Measurements from ENCODE around the gene SMAP1.

DNA sequence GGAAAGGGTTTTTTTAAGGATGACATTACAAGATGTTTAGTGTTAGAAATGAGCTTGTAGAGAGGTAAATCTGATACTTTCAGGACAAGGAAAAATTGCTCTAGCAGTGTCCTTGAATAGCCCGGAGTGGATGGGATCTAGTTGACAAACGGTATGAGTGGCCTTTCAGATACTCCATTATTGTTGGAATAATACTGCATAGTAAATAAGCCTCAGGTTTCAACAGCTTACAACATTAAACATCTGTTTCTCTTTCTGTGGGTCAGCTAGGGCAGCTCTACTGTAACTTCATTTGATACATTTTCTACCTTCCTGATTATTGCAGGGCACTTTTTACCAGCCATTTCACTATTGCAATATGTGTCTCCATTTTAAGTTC lies 171.2 kb downstream of the SMAP1 start:
- TF ChIP-seq, protein P1, sequence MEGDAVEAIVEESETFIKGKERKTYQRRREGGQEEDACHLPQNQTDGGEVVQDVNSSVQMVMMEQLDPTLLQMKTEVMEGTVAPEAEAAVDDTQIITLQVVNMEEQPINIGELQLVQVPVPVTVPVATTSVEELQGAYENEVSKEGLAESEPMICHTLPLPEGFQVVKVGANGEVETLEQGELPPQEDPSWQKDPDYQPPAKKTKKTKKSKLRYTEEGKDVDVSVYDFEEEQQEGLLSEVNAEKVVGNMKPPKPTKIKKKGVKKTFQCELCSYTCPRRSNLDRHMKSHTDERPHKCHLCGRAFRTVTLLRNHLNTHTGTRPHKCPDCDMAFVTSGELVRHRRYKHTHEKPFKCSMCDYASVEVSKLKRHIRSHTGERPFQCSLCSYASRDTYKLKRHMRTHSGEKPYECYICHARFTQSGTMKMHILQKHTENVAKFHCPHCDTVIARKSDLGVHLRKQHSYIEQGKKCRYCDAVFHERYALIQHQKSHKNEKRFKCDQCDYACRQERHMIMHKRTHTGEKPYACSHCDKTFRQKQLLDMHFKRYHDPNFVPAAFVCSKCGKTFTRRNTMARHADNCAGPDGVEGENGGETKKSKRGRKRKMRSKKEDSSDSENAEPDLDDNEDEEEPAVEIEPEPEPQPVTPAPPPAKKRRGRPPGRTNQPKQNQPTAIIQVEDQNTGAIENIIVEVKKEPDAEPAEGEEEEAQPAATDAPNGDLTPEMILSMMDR (IDR thresholded peaks at IDR 0.05), result no peak
- TF ChIP-seq POLR2A (IDR thresholded peaks at IDR 0.05), result no peak

All from right lobe of liver (tissue), 4 donors.